Fibroblast of upper back skin (primary cell): ENCODE results near the gene TMF1.
A peak's percentile ranks its signal among the peaks of the same experiment; 100 is the strongest.

Source experiments
- DNase-seq: peaks from one replicate; pipeline ENCODE4 v3.0.0-alpha.2; 2013

TMF1 gene

GRCh38 chr3:68972358-68972979, 79.7 kb downstream of the TMF1 start:
- peak; percentile 62 for DNase-seq
